Measurements from ENCODE around the gene D2HGDH.
"Not testable (repeated sequence)": the region's sequence is repeated elsewhere in the genome, so short reads cannot be mapped to it uniquely, and the experiment has no call there.

The D2HGDH gene

GRCh38 chr2:241771286-241772062, 37.0 kb downstream of the D2HGDH start:
- DNase-seq, result no peak

GRCh38 chr2:241772063-241772499, 37.7 kb downstream of the D2HGDH start:
- no peak for DNase-seq

- DNase-seq, result no peak
Measured at GRCh38 chr2:241773511-241774418, 39.3 kb downstream of the D2HGDH start.

GRCh38 chr2:241774419-241775222, 40.2 kb downstream of the D2HGDH start:
- DNase-seq, result no peak

- no peak for DNase-seq
Measured at GRCh38 chr2:241775223-241776177, 41.1 kb downstream of the D2HGDH start.

GRCh38 chr2:241776336-241777169, 42.1 kb downstream of the D2HGDH start, which contains the start of gene GAL3ST2:
TSS of gene GAL3ST2 (plus strand) at chr2:241776822. CDS start at chr2:241776956, 134 bp downstream.
- DNase-seq, result no peak

GRCh38 chr2:241777170-241777685, 42.8 kb downstream of the D2HGDH start:
- no peak for DNase-seq

GRCh38 chr2:241777686-241778627, 43.5 kb downstream of the D2HGDH start:
- DNase-seq, result no peak

- DNase-seq, result no peak
Measured at GRCh38 chr2:241780939-241781569, 46.6 kb downstream of the D2HGDH start.

- not testable (repeated sequence) for DNase-seq
Measured at GRCh38 chr2:241782053-241782452, 47.6 kb downstream of the D2HGDH start.

- DNase-seq, result no peak
Measured at GRCh38 chr2:241788135-241788534, 53.7 kb downstream of the D2HGDH start.

- DNase-seq, result no peak
Measured at GRCh38 chr2:241788572-241788971, 54.1 kb downstream of the D2HGDH start.

- not testable (repeated sequence) for DNase-seq
Measured at GRCh38 chr2:241791385-241791784, 57.0 kb downstream of the D2HGDH start.

- no peak for DNase-seq
Measured at GRCh38 chr2:241793385-241793784, 59.0 kb downstream of the D2HGDH start.

- no peak for DNase-seq
Measured at GRCh38 chr2:241794250-241794823, 59.9 kb downstream of the D2HGDH start.

GRCh38 chr2:241795021-241795999, 60.9 kb downstream of the D2HGDH start:
- no peak for DNase-seq

- no peak for DNase-seq
Measured at GRCh38 chr2:241796209-241796608, 61.8 kb downstream of the D2HGDH start.

Measured in midbrain (tissue), 1 donor.